H9 (cell line): ENCODE measurements around the gene IL3RA. TPM values are rescaled to one million over a fixed set of nuclear protein-coding genes. Genes with fewer than 3 reads are reported as not detected.

ENCODE experiments used
- DNase-seq: peaks from one replicate; pipeline ENCODE4 v3.0.0-alpha.2; 2017
- H2AFZ ChIP-seq: one replicate; pipeline ENCODE4 v1.6.1; 2013; ENCODE audit warnings: mild to moderate bottlenecking, low read length, control low read depth, moderate library complexity
- H2AK5ac ChIP-seq: 2 replicates; pipeline ENCODE4 v1.6.1; 2013; ENCODE audit warnings: low read length, control low read depth, mixed read lengths; ENCODE audit not compliant: insufficient read length
- H2BK120ac ChIP-seq: one replicate; pipeline ENCODE4 v1.6.1; 2013; ENCODE audit warnings: low read depth, mild to moderate bottlenecking, low read length, control low read depth, inconsistent platforms; ENCODE audit not compliant: poor library complexity, severe bottlenecking
- H2BK12ac ChIP-seq: 2 replicates; pipeline ENCODE4 v1.6.1; 2013; ENCODE audit warnings: low read length, control low read depth, mixed read lengths, low read depth; ENCODE audit not compliant: insufficient read length
- H2BK15ac ChIP-seq: 2 replicates; pipeline ENCODE4 v1.6.1; 2013; ENCODE audit warnings: low read depth, low read length, control low read depth
- H2BK20ac ChIP-seq: one replicate; pipeline ENCODE4 v1.6.1; 2013; ENCODE audit warnings: low read depth, mild to moderate bottlenecking, low read length, control low read depth, inconsistent platforms; ENCODE audit not compliant: poor library complexity, severe bottlenecking
- H2BK5ac ChIP-seq: 2 replicates; pipeline ENCODE4 v1.6.1; 2013; ENCODE audit warnings: low read length, control low read depth, mixed read lengths; ENCODE audit not compliant: insufficient read length
- H3K14ac ChIP-seq: 2 replicates; pipeline ENCODE4 v1.6.1; 2013; ENCODE audit warnings: low read length, control low read depth; ENCODE audit not compliant: insufficient read depth
- H3K18ac ChIP-seq: 2 replicates; pipeline ENCODE4 v1.6.1; 2013; ENCODE audit warnings: low read depth, mild to moderate bottlenecking, mixed read lengths, low read length, control low read depth; ENCODE audit not compliant: insufficient read length
- H3K23ac ChIP-seq: 2 replicates; pipeline ENCODE4 v1.6.1; 2013; ENCODE audit warnings: low read length, control low read depth, mixed read lengths, low read depth; ENCODE audit not compliant: insufficient read length
- H3K23me2 ChIP-seq: 2 replicates; pipeline ENCODE4 v1.6.1; 2013; ENCODE audit warnings: low read depth, mild to moderate bottlenecking, mixed read lengths, low read length, control low read depth; ENCODE audit not compliant: insufficient read length, poor library complexity, severe bottlenecking
- H3K27ac ChIP-seq: 2 replicates; pipeline ENCODE4 v1.5.1; 2013; ENCODE audit warnings: low read length, control low read depth, mixed read lengths, low read depth; ENCODE audit not compliant: insufficient read length
- H3K27me3 ChIP-seq: 2 replicates; pipeline ENCODE4 v1.6.1; 2013; ENCODE audit warnings: low read length, control low read depth, inconsistent platforms; ENCODE audit not compliant: insufficient read depth
- H3K4ac ChIP-seq: 2 replicates; pipeline ENCODE4 v1.6.1; 2013; ENCODE audit warnings: low read depth, mild to moderate bottlenecking, control low read depth, inconsistent platforms, low read length, moderate library complexity
- H3K4me1 ChIP-seq: 2 replicates; pipeline ENCODE4 v1.6.1; 2013; ENCODE audit warnings: low read length, control low read depth, inconsistent platforms; ENCODE audit not compliant: insufficient read depth
- H3K4me2 ChIP-seq: 2 replicates; pipeline ENCODE4 v1.6.1; 2013; ENCODE audit warnings: low read length, control low read depth, mixed read lengths; ENCODE audit not compliant: insufficient read length, insufficient read depth
- H3K56ac ChIP-seq: 2 replicates; pipeline ENCODE4 v1.6.1; 2013; ENCODE audit warnings: low read depth, mild to moderate bottlenecking, mixed read lengths, low read length, control low read depth; ENCODE audit not compliant: insufficient read length
- H3K79me1 ChIP-seq: 2 replicates; pipeline ENCODE4 v1.6.1; 2013; ENCODE audit warnings: low read depth, mild to moderate bottlenecking, moderate library complexity, low read length, control low read depth, inconsistent platforms; ENCODE audit not compliant: insufficient read depth, poor library complexity, severe bottlenecking
- H3K79me2 ChIP-seq: 2 replicates; pipeline ENCODE4 v1.6.1; 2013; ENCODE audit warnings: low read length, control low read depth, inconsistent platforms; ENCODE audit not compliant: insufficient read depth
- H3K9ac ChIP-seq: 2 replicates; pipeline ENCODE4 v1.6.1; 2013; ENCODE audit warnings: low read length, control low read depth, mixed read lengths; ENCODE audit not compliant: insufficient read length; ENCODE audit errors: extremely low read depth
- H3K9me3 ChIP-seq: one replicate; pipeline ENCODE4 v1.6.1; 2013; ENCODE audit warnings: low read depth, low read length, inconsistent platforms; ENCODE audit not compliant: control insufficient read depth
- H3T11ph ChIP-seq: one replicate; pipeline ENCODE4 v1.6.1; 2013; ENCODE audit warnings: mild to moderate bottlenecking, low read length, control low read depth, inconsistent platforms
- H4K20me1 ChIP-seq: one replicate; pipeline ENCODE4 v1.6.1; 2013; ENCODE audit not compliant: control insufficient read depth, insufficient read length, insufficient read depth
- H4K5ac ChIP-seq: 2 replicates; pipeline ENCODE4 v1.6.1; 2013; ENCODE audit warnings: low read depth, mild to moderate bottlenecking, mixed read lengths, low read length, control low read depth; ENCODE audit not compliant: insufficient read length
- H4K8ac ChIP-seq: replicated peaks from 2 replicates; pipeline ENCODE4 v1.6.1; 2013; ENCODE audit warnings: low read length, control low read depth, mixed read lengths, low read depth; ENCODE audit not compliant: insufficient read length
- H4K91ac ChIP-seq: 2 replicates; pipeline ENCODE4 v1.6.1; 2013; ENCODE audit warnings: low read depth, mild to moderate bottlenecking, moderate library complexity, mixed read lengths, low read length, control low read depth; ENCODE audit not compliant: insufficient read length
- H3K27ac Mint-ChIP-seq, 3 experiments: 2 replicates in 2 of 3; 3 replicates in 1 of 3; pipeline ENCODE4 v1.8.0; 2020 to 2021; ENCODE audit warnings: mixed read lengths in 3 of 3, mild to moderate bottlenecking in 1 of 3, moderate library complexity in 1 of 3
- H3K27me3 Mint-ChIP-seq: 2 replicates; pipeline ENCODE4 v1.8.0; 2021; ENCODE audit warnings: low read depth, mild to moderate bottlenecking, moderate library complexity, mixed read lengths
- H3K36me3 Mint-ChIP-seq, 3 experiments: 2 replicates in 2 of 3; 3 replicates in 1 of 3; pipeline ENCODE4 v1.8.0; 2020 to 2021; ENCODE audit warnings: low read depth in 3 of 3, mixed read lengths in 3 of 3; ENCODE audit not compliant: insufficient read depth in 1 of 3
- H3K4me1 Mint-ChIP-seq, 2 experiments: 2 replicates each; pipeline ENCODE4 v1.8.0; 2020; ENCODE audit warnings: mixed read lengths in 2 of 2
- H3K4me3 Mint-ChIP-seq, 2 experiments: 2 replicates in 1 of 2; 3 replicates in 1 of 2; pipeline ENCODE4 v1.8.0; 2020 to 2021; ENCODE audit warnings: mild to moderate bottlenecking in 2 of 2, mixed read lengths in 2 of 2, moderate library complexity in 1 of 2
- H3K9me3 Mint-ChIP-seq, 2 experiments: 2 replicates in 1 of 2; 3 replicates in 1 of 2; pipeline ENCODE4 v1.8.0; 2020; ENCODE audit warnings: mild to moderate bottlenecking in 2 of 2, mixed read lengths in 2 of 2, moderate library complexity in 1 of 2
- CTCF ChIP-seq: fragments of 200-600 bp; sonication (generic); conservative IDR thresholded peaks from 3 replicates; pipeline ENCODE4 v1.8.0; 2021; ENCODE audit warnings: antibody characterized with exemption, mild to moderate bottlenecking
- WGBS: extraction: QIAGEN DNeasy Blood & Tissue Kit; methylation state at CpG from one replicate; pipeline ENCODE4 v1.1.7; 2013; ENCODE audit warnings: missing lambda C conversion rate, low lambda C conversion rate, mixed read lengths; ENCODE audit not compliant: insufficient read length; ENCODE audit errors: extremely low coverage; 5-methylcytosine and 5-hydroxymethylcytosine counted together
- microRNA-seq: library from miRNA; unstranded; fragments of <30 nt; microRNA quantifications from one replicate; pipeline ENCODE4, GENCODE V29; 2020; ENCODE audit warnings: borderline microRNAs expressed
- total RNA-seq: library from RNA; stranded (reverse); gene quantifications from 2 replicates; pipeline ENCODE4 v1.2.1, GENCODE V29; 2021

IL3RA gene
- total RNA-seq, 1 experiment from 2014 or later, result 0.24 TPM

- Histone ChIP-seq H3K23me2 (no peaks in the 10 kb centered on the region), H3K4me1 (no peaks in the 10 kb centered on the region), H3K4me2 (no peak overlapping the region), H3K4ac (no peak overlapping the region), H3K56ac (no peak overlapping the region), H3K27ac (no peak overlapping the region), H4K5ac (no peak overlapping the region), H4K20me1 (no peaks in the 10 kb centered on the region), H3K9ac (no peak overlapping the region), H3K79me2 (no peaks in the 10 kb centered on the region), H2BK15ac (no peak overlapping the region), H2AFZ (no peak overlapping the region), H2AK5ac (no peak overlapping the region), H2BK12ac (no peak overlapping the region), H3K23ac (no peak overlapping the region), H4K91ac (no peak overlapping the region), H2BK20ac (no peak overlapping the region), H3K79me1 (no peaks in the 10 kb centered on the region), H2BK5ac (no peak overlapping the region), H3T11ph (no peak overlapping the region), H3K18ac (no peak overlapping the region), H3K9me3 (no peaks in the 10 kb centered on the region), H3K27me3 (no peaks in the 10 kb centered on the region), H2BK120ac (no peak overlapping the region), H4K8ac (no peak overlapping the region), H3K14ac (no peak overlapping the region)
- no peak for TF ChIP-seq CTCF
- no peak for DNase-seq
- Mint-ChIP-seq H3K9me3 (no peaks in the 10 kb centered on the region; a peak in 2 of 5 replicates), H3K4me1 (peaks cover 2 to 12% of the 10 kb centered on the region in 2 experiments; a peak in 2 of 4 replicates), H3K36me3 (peaks cover 36 to 61% (median 53%) of the 10 kb centered on the region in 3 experiments), H3K4me3 (no peak overlapping the region), H3K27me3 (no peaks in the 10 kb centered on the region), H3K27ac (no peak overlapping the region)
- no CpG with 5 or more reads among the region's 10 CpGs for WGBS
Observed at GRCh38 chrX:1430451-1430850, 93.9 kb downstream of the IL3RA start.

Small RNA genes lying within 50 kb of the gene (microRNA-seq; reads per million reads assigned to microRNA genes)
- gene MIR3690, result not detected

Other genes with a start within 250 kb of the IL3RA start
- gene CRLF2, start 124.1 kb upstream of the IL3RA start, total RNA-seq, result not detected in 2 replicates
- 4.4 and 4.7 TPM in 2 replicates for gene CSF2RA, start 68.0 kb upstream of the IL3RA start, total RNA-seq
- gene SLC25A6, start 55.3 kb downstream of the IL3RA start, total RNA-seq, result 553 and 558 TPM in 2 replicates
- gene ASMTL, start 116.1 kb downstream of the IL3RA start, total RNA-seq, result 59.8 and 64.2 TPM in 2 replicates
- gene P2RY8, start 200.4 kb downstream of the IL3RA start, total RNA-seq, result not detected in 2 replicates